Measurements from ENCODE around the gene FMC1. TPM values are rescaled to one million over a fixed set of nuclear protein-coding genes. Genes with fewer than 3 reads are reported as not detected.

Gene FMC1
- polyA plus RNA-seq, 3 donors, result 10.3 to 39.4 (median 39.0) TPM

DNA sequence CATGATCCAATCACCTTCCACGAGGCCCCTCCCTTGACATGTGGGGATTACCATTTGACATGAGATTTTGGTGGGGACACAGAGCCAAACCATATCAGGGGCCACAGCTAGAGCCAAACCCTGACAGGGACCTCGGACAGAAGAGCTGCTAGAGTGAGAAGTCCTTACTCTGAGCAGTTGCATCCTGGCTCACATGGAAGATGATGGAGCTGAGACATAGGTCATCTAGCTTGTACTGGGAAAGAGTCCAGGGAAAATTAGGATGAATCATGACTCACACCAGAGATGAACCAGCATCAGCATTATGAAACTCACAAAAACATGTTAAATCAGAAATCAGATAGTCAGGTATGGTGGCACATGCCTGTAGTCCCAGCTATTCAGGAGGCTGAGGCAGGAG, 12.8 kb upstream of the FMC1 start:
- TF ChIP-seq CTCF (IDR thresholded peaks at IDR 0.05), result no peak
- no peaks in the 10 kb centered on the region for H4K20me1 ChIP-seq (ENCODE audit: insufficient read depth, low read length)
- no peaks in the 10 kb centered on the region for H3K36me3 ChIP-seq (replicated peaks in 1 of 2; ENCODE audit: control insufficient read depth in 1 of 2, insufficient read depth in 2 of 2, low read length in 2 of 2)
- no CpG with 5 or more reads among the region's 2 CpGs for WGBS (ENCODE audit: insufficient coverage)
- intact Hi-C loops (cut with micrococcal nuclease), result no loop called here
- H3K79me2 ChIP-seq (ENCODE audit: insufficient read depth, low read length), result no peaks in the 10 kb centered on the region
- no peak overlapping the region for H3K27ac ChIP-seq (ENCODE audit: low read depth in 1 of 2, low read length in 2 of 2)
- no peaks in the 10 kb centered on the region for H3K36me3 Mint-ChIP-seq
- H2AFZ ChIP-seq (ENCODE audit: insufficient read depth, low read depth, low read length, poor library complexity, severe bottlenecking), result no peak overlapping the region
- no peaks in the 10 kb centered on the region for H3K27me3 ChIP-seq (ENCODE audit: control insufficient read depth in 2 of 2, insufficient read depth in 2 of 2, low read length in 2 of 2)
- DNase-seq, result no peak
- no peak overlapping the region for H3K9ac ChIP-seq (ENCODE audit: insufficient read depth, low read length, poor library complexity, severe bottlenecking)
- H3K27me3 Mint-ChIP-seq (ENCODE audit: low read depth in 3 of 3), result peaks cover 0 to 4% (median 3%) of the 10 kb centered on the region in 3 donors
- H3K9me3 ChIP-seq (replicated peaks in 1 of 2; ENCODE audit: control insufficient read depth in 1 of 2, insufficient read depth in 1 of 2, low read length in 2 of 2), result no peaks in the 10 kb centered on the region
- H3K4me3 ChIP-seq (replicated peaks in 1 of 3; ENCODE audit: low read depth in 2 of 3, low read length in 3 of 3), result no peak overlapping the region
- no peak overlapping the region for H3K27ac Mint-ChIP-seq
- H3K4me2 ChIP-seq (replicated peaks; ENCODE audit: extremely low read depth, low read length, poor library complexity, severe bottlenecking), result no peak overlapping the region
- peaks cover 0 to 4% (median 0%) of the 10 kb centered on the region in 7 donors for H3K9me3 Mint-ChIP-seq
- no peaks in the 10 kb centered on the region for H3K4me1 ChIP-seq (ENCODE audit: control insufficient read depth in 1 of 2, insufficient read depth in 2 of 2, low read length in 2 of 2)
- peaks cover 2% of the 10 kb centered on the region for H3K4me1 Mint-ChIP-seq
- H3K4me3 Mint-ChIP-seq, result no peak overlapping the region

- Histone ChIP-seq H2AFZ (ENCODE audit: insufficient read depth, low read depth, low read length, poor library complexity, severe bottlenecking) (no peak overlapping the region), H3K79me2 (ENCODE audit: insufficient read depth, low read length) (no peaks in the 10 kb centered on the region), H3K27ac (ENCODE audit: low read depth in 1 of 2, low read length in 2 of 2) (no peak overlapping the region), H3K4me2 (replicated peaks; ENCODE audit: extremely low read depth, low read length, poor library complexity, severe bottlenecking) (no peak overlapping the region), H3K9ac (ENCODE audit: insufficient read depth, low read length, poor library complexity, severe bottlenecking) (no peak overlapping the region), H3K36me3 (replicated peaks in 1 of 2; ENCODE audit: control insufficient read depth in 1 of 2, insufficient read depth in 2 of 2, low read length in 2 of 2) (no peaks in the 10 kb centered on the region), H3K4me1 (ENCODE audit: control insufficient read depth in 1 of 2, insufficient read depth in 2 of 2, low read length in 2 of 2) (no peaks in the 10 kb centered on the region), H3K9me3 (replicated peaks in 1 of 2; ENCODE audit: control insufficient read depth in 1 of 2, insufficient read depth in 1 of 2, low read length in 2 of 2) (no peaks in the 10 kb centered on the region), H4K20me1 (ENCODE audit: insufficient read depth, low read length) (no peaks in the 10 kb centered on the region), H3K4me3 (replicated peaks in 1 of 3; ENCODE audit: low read depth in 2 of 3, low read length in 3 of 3) (no peak overlapping the region), H3K27me3 (ENCODE audit: control insufficient read depth in 2 of 2, insufficient read depth in 2 of 2, low read length in 2 of 2) (no peaks in the 10 kb centered on the region)
- H3K4me1 Mint-ChIP-seq, result peaks cover 2% of the 10 kb centered on the region
- H3K36me3 Mint-ChIP-seq, result no peaks in the 10 kb centered on the region
- H3K9me3 Mint-ChIP-seq, result peaks cover 0 to 4% (median 0%) of the 10 kb centered on the region in 7 donors
- no peak for DNase-seq
- no CpG with 5 or more reads among the region's 2 CpGs for WGBS (ENCODE audit: insufficient coverage)
- H3K27me3 Mint-ChIP-seq (ENCODE audit: low read depth in 3 of 3), result peaks cover 0 to 4% (median 4%) of the 10 kb centered on the region in 3 donors
- H3K27ac Mint-ChIP-seq, result no peak overlapping the region
- no peak overlapping the region for H3K4me3 Mint-ChIP-seq
- no peak for TF ChIP-seq CTCF (IDR thresholded peaks at IDR 0.05)
- intact Hi-C loops (cut with micrococcal nuclease), result no loop called here
These were observed 12.0 kb upstream of the FMC1 start for GRCh38 chr7:139329119-139329518.

Measured in CD14-positive monocyte (primary cell).